ENCODE measurements around the gene SYCN.
"Not testable (repeated sequence)": the region's sequence is repeated elsewhere in the genome, so short reads cannot be mapped to it uniquely, and the experiment has no call there.

SYCN gene

DNA sequence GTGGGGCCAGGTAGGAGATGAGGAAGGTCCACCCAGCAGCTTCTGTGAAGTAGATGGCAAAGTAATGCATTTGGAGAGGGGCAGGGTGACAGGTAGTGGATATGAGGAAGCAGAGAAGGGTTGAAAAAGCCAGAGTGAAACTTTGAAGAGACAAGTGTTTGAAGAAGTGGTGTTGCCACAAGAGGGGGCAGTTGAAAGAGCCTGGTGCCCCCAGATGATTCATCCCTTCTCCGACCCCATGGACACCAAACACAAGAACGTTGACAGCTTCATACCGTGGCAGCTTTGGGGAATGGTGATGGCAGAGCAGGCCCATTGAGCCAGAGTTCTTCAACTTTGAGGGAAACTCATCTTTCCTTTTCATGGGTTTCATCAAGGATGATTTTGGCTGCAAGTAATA, 20.8 kb upstream of the SYCN start:
- no peak for DNase-seq (ENCODE audit: low spot score)

DNA sequence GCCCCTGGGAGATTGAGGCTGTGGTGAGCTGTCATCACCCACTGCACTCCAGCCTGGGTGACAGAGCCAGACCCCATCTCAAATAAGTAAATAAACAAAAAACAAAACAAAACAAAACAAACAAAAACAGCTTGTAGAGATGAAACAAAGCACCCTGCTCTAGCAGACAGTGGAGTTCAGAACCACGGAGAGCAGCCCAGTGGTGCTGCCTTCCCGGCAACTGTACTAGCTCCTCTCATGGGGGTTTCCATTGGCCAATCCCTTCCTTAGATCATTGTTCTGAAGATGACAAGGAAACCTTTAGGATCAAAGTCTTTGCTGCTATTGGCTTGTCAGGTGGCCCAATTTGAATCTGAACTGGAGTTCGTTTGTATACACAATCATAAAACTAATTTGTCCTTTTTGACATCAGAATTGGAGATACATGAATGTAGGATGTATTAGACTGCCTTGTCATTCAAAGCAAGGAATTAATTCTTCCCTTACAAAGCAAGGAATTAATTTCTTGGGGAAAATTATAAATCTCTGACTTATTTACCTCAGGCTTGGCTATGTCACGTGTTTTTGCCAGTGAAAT, 19.7 kb upstream of the SYCN start:
- no peak for DNase-seq (ENCODE audit: low spot score)

DNA sequence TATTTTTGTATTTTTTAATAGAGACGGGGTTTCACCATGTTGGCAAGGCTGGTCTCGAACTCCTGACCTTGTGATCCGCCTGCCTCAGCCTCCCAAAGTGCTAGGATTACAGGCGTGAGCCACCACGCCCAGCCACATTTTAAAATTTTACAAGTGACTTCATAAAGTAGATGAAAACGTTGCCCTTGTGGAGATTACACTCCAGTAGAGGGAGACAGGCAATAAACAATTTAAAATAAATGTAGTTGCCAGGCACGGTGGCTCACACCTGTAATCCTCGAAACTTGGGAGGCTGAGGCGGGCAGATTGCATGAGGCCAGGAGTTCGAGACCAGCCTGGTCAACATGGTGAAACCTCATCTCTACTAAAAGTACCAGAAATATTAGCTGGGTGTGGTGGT, 15.0 kb upstream of the SYCN start:
- DNase-seq (ENCODE audit: low spot score) = not testable (repeated sequence)

DNA sequence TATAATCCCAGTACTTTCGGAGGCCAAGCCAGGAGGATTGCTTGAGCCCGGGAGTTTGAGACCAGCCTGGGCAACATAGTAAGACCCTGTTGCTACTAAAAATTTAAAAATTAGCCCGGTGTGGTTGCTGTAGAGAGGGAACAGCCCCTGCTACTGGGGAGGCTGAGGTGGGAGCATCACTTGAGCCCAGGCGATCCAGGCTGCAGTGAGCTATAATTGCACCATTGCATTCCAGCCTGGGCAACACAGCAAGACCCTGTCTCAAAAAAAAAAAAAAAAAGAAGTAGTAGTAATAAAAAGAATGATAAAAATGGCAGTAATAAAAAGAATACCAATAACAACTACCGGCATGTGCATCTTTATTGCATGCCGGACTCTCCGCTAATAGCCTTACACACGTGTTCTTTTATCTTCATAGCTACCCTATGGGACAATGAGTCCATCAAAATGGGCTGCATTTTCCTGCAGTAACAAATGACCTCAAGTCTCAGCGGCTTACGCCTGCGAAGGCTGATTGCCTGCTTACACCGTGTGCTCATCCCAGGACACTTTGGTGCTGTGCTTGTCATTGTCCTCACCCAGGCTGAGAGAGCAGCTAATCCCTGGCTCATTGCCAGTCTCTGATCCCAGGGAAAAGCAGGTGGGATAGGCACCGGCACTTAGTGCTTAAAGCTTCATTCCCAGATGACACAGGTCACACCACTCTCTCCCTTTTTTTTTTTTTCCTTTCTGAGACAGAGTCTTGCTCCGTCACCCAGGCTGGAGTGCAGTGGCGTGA, 14.4 kb upstream of the SYCN start:
- DNase-seq (ENCODE audit: low spot score) = no peak

DNA sequence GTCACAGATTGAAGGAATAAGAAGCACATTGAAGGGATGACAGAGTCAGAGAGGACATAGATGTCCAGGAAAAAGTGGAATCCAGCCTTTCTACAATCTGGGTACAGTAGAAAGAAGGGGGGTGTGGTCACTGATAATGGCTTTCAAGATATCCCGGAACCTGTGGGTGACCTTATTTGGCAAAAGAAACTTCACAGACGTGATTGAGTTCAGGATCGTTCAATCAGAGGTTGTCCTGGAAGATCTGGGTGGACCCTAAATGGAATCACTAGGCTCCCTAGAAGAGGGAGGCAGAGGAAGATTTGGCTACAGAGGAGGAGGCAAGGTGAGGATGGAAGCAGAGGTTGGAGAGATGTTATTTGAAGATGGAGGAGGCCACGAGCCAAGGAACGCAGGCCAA, 13.0 kb upstream of the SYCN start:
- no peak for DNase-seq (ENCODE audit: low spot score)

DNA sequence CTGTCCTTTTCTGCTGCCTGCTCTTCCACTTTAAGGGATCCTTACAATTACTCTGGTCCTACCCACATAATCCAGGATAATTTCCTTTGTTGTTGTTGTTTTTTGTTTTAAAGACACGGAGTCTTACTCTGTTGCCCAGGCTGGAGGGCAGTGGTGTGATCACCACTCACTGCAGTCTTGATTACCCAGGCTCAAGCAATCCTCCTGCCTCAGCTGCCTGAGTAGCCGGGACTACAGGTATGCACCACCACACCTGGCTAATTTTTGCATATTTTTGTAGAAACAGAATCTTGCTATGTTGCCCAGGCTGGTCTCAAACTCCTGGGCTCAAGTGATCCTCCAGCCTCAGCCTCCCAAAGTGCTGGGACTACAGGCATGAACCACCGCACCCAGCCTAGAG, 11.3 kb upstream of the SYCN start:
- not testable (repeated sequence) for DNase-seq (ENCODE audit: low spot score)

DNA sequence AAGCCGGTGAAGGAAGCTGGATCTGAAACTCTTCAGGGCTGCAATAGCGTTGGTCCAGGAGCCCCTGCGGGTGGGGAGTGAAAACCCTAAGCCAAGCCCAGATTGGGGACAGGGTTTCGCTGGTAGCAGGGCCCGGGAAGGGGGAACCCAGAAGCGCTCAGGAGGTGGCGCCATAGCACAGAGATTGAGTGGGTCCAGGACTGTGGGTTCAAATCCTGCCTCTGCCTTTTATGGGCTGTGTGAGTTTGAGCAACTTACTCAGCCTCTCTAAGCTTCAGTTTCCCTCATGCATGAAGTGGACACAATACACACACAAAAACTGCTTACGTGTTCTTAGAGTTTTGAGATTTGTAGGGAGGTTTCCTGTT, 8.3 kb upstream of the SYCN start:
- peak; percentile 35 for DNase-seq (ENCODE audit: low spot score)

DNA sequence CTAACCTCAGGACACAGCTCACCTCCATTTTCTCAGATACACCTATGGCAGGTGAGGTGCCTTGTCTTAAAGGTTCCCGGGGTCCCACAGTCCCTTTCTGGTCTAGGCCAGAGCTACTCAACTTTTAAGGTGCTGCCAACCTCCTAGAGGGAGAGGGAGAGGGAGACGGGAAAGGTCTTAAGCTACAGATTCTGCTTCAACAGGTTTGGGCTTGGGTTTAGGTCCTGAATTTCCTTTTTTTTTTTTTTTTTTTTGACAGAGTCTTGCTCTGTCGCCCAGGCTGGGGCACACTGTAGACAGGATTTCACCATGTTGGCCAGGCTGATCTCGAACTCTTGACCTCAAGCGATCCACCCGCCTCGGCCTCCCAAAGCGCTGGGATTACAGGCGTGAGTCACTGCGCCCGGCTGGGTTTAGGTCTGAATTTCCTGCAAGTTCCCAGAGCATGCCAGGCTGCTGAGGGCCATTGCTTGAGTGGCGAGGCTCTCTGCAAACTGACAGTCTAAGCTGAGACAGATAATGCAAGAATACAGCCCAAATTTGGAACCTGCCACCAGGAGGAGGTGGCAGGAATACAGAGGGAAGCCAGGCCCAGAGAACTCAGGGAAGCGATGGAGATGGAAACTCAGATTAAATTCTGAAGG, 7.8 kb upstream of the SYCN start:
- no peak for DNase-seq (ENCODE audit: low spot score)

DNA sequence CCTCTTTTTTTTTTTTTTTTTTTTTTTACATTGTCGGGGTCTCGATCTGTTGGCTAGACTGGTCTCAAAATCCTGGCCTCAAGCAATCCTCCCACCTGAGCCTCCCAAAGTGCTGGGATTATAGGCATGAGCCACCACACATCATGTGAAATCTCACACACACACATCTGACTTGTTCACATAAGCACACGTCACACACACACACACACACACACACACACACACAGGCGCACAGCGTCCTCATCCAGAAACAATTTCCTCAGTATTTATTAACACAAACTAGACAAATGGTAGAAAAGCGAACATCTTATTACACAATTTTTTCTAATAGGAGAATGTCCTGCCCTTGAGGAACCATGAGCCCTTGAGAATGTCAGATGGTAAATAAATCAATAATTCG, 5.1 kb upstream of the SYCN start:
- no peak for DNase-seq (ENCODE audit: low spot score)

DNA sequence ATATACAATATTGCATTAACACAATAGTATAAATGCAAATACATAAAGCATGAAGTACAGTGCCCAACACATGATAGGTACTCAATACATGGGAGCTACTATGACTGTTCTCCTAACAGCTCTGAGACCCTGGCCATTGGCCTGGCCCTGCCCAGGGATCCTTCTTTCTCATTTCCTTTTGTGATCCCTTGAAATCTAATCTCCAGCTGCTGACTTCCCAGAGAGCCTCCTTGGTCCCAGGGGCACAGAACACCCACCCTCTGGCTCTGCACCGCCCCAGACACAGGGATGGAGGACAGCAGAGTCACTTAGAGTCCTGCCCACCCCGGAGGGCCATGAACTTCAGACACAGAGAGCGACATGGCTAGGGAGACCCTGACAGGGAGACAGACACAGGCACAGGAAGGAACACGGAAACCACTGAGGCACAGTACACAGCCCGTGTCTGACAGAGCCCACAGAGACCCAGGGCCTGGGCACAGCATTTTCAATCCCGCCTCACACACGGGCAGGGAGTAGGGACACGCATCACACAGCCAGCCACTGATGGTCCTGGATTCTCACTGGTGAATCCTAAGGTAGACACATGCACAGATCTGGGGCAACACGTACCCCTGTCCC, 4.2 kb upstream of the SYCN start:
- DNase-seq (ENCODE audit: low spot score) = no peak

DNA sequence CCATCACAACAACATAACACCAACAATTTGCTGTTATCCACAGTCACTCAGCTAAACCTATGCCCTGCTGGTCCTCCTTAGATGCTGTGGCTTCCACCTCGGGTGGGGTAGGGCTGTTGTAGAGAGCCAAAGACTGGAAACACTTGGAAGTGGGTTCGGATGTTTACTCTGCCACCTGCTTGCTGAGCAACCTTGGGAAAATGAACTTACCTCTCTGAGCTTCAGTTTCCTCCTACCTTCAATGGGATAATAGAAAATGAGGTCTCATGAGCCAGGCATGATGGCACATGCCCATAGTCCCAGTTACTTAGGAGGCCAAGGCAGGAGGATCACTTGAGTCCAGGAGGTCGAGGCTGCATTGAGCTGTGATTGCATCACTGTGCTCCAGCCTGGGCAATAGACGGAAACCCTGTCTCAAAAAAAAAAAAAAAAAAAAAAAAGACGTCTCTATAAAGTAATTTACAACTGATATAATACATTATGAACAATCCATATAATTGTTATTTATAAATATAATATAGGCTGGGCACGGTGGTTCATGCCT, 3.3 kb upstream of the SYCN start:
- DNase-seq (ENCODE audit: low spot score) = no peak

DNA sequence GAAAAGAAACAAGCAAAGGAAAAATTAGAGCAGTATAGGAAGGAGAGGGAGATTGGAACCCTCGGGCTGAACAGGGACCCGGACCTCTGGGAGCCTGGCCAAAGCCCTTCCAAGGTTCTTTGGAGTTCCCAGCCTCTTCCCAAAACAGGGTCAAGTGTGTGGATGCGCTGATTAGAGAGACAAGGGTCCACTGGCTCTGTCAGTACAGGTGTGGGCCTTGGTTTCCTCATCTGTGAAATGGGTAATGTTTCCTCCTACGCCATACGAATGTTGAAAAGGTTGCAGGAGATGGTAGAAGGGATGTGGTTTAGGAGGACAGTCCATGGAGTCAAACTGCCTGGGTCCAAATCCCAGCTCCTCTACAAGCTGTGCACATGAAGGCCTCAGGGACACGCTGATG, 2.1 kb upstream of the SYCN start:
- DNase-seq (ENCODE audit: low spot score) = no peak

DNA sequence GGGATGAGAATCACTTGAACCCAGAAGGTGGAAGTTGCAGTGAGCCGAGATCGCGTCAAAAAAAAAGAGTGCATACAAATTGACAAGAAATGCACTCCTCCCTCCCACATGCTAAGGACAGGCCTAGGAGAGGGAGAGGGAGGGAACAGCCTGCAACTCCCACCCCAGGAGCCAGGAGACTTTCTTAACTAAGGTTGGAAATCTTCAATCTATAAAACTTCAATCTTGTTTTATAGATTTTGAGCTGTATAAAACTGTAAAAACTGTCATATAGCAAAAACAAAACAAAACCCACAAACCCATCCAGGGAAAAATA, 1.3 kb upstream of the SYCN start:
- no peak for DNase-seq (ENCODE audit: low spot score)

DNA sequence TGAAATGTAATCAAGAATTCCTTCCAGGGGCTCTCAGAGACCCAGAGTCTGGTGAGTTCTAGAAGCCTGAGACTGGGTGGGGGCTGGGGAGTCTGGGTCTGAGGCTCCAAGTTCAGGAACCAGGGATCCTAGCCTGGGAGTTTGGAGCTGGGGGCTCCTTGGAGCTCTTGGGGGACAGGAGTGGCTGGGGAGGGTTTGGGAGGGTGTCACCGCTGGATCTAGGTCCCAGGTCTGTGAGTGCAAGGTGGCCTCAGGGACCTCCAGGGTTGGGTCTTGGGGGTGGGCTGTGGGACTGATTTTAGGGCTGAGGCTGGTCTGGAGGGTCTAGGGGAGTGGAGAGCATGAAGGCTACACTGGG, 1.1 kb downstream of the SYCN start:
- no peak for DNase-seq (ENCODE audit: low spot score)

DNA sequence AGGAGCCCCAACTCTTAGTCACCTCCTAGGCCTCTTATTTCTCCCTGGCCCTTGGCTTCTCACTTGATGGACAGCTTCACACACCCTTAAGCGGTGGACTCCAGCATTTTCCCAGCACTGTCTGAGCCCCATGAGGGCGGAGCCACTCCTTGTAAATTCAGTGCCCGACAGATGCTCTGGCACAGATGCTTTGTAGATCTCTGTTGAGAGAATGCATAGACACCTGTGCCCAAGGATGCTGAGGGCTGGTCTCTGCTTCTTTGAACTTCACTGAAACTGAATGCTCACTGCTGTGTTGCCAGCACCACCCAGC, 3.3 kb downstream of the SYCN start:
- no peak for DNase-seq (ENCODE audit: low spot score)

DNA sequence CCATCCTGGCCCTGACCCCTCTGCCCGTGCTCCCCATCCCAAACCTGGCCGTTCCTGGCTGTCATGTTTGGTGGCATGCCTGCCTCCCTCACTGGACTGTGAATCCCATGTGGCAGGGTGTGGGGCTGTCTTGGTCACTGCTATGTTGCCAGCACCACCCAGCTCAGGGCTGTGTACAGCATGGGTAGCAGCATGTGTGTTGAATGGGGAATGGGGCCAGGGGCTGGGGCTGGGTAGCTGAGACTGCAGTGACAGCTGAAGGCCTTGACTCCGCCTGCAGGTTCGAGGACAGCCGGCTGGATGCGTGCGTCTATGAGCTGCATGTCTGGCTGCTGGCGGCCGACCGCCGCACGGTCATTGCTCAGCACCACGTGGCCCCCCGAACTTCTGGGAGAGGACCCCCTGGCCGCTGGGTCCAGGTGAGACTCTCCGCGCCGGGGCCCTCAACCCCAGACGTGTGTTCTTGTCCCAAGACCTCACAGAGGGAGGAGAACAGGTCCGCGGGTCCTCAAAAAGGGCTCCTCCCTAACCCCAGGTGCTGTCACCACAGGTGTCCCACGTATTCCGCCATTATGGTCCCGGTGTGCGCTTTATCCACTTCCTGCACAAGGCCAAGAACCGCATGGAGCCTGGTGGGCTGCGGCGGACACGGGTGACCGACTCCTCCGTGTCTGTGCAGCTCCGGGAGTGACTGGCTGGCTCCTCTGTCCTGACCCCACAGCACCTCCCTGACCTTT, 3.8 kb downstream of the SYCN start:
- no peak for DNase-seq (ENCODE audit: low spot score)

DNA sequence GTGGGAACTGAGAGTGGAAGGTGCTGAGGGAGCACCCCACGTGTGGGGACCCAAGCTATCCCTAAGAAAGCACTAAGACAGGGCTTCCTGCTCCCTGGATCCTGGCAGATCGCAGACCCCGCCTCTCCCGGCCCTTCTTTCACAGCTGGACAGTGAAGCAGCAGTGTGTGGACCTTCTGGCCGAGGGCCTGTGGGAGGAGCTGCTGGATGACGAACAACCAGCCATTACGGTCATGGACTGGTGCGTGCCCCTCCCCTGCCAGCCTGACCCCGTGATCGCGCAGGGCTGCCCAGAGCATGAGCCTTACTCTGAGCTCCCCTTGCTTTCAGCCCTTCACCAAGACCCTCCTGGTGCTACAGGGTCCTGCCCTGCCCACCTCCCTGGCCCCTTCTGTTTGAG, 5.0 kb downstream of the SYCN start:
- no peak for DNase-seq (ENCODE audit: low spot score)

DNA sequence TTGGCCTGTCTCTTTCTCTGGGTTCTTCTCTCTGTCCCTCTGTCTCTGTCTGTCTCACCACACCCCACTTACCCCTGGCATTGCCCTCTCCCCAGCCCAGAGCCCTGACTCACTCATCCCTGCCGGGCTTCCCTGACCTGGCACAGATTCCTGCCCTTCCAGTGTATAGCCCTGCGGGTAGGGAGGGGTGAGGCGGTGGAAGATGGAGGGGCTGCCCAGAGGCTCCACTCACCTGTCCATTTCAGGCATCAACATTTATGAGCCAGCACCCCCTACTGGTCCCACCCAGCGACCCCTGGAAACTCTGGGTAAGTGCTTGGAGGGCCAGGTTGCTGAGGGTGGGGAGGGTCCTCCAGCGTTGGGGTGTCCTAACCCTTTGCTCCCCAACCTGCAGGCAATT, 6.3 kb downstream of the SYCN start:
- no peak for DNase-seq (ENCODE audit: low spot score)

DNA sequence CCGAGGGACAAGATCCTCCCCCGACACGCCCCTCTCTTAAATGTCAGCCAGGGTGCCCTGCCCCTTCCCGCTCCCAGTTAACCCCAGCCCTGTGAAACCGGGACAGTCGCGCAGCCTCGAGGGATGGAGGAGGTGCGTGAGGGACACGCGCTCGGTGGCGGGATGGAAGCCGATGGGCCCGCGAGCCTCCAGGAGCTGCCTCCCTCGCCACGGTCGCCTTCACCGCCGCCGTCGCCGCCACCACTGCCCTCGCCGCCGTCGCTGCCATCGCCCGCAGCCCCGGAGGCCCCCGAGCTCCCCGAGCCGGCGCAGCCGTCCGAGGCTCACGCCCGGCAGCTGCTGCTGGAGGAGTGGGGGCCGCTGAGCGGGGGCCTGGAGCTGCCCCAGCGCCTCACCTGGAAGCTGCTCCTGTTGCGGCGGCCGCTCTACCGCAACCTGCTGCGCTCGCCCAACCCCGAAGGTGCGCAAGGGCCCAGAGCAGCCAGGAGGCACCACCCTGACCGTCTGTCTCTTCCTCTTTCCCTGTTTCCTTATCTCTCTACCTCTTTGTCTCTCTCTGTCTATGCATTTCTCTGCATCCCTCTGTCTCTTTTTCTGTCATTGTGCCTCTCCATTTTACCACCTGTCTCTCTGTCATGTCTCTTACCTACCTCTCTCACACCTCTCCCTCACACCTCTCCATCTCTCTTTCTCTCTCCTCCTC, 7.1 kb downstream of the SYCN start, which contains the start of gene NCCRP1:
TSS of gene NCCRP1 (plus strand) at position 105 of the 703 bp plus-strand sequence. CDS start at position 124, 19 bp downstream.
- no peak for DNase-seq (ENCODE audit: low spot score)

DNA sequence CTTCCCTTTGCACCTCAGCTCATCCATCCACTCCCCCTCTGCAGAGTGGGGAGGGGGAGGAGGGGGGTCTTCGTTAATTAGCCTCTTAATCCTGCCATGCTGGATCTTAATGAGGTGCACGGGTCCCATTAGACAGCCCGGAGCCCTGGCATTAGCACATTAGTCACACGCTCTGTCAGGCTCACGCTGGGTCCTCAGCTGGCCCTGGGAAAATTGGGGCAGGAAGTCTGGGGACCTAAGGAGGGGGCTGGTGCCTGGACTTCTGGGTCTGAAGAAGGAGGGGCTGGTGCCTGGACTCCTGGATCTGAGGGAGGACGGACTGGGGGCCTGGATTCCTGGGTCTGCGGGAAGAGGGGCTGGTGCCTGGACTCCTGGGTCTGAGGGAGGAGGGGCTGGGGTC, 7.7 kb downstream of the SYCN start:
- DNase-seq (ENCODE audit: low spot score) = no peak

DNA sequence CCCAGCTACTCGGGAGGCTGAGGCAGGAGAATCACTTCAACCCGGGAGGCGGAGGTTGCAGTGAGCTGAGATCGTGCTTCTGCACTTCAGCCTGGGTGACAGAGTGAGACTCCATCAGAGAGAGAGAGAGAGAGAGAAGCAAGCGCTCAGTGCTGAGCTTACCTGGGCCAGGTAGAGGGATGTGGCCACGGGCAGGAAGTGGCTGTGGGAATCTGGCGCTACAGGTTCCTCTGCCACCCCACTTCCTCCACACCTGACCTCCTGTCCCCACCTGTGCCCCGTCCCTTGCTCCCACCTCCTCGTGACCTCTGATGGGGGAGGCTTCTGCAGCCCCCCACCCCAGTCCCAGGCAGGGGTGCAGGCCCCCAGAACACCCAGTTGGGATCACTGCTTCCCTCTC, 8.3 kb downstream of the SYCN start:
- no peak for DNase-seq (ENCODE audit: low spot score)
